Spinal cord (tissue), 10 donors: ENCODE results near the gene RAP1GAP2. TPM values are rescaled to one million over a fixed set of nuclear protein-coding genes. Genes with fewer than 3 reads are reported as not detected.
A peak's percentile ranks its signal among the peaks of the same experiment; 100 is the strongest.
"Not testable (repeated sequence)": the region's sequence is repeated elsewhere in the genome, so short reads cannot be mapped to it uniquely, and the experiment has no call there.

Experiments used
- DNase-seq, 6 donors: peaks; one replicate each; pipeline versions ENCODE4 v3.0.0 to v3.0.0-alpha.2; 2013 to 2015; ENCODE audit warnings: low spot score in 6 of 6, low read depth in 4 of 6
- H3K27ac ChIP-seq: one replicate; pipeline ENCODE4 v1.5.1; 2013; ENCODE audit warnings: low read depth, low read length, control low read depth
- H3K27me3 ChIP-seq: one replicate; pipeline ENCODE4 v1.6.1; 2013; ENCODE audit warnings: low read length; ENCODE audit not compliant: control insufficient read depth, insufficient read depth
- H3K36me3 ChIP-seq: one replicate; pipeline ENCODE4 v1.6.1; 2013; ENCODE audit warnings: low read length; ENCODE audit not compliant: control insufficient read depth, insufficient read depth
- H3K4me1 ChIP-seq: one replicate; pipeline ENCODE4 v1.6.1; 2013; ENCODE audit warnings: low read length; ENCODE audit not compliant: control insufficient read depth, insufficient read depth
- H3K4me3 ChIP-seq: one replicate; pipeline ENCODE4 v1.5.1; 2013; ENCODE audit warnings: low read depth, low read length, control low read depth
- H3K9me3 ChIP-seq: one replicate; pipeline ENCODE4 v1.6.1; 2013; ENCODE audit warnings: low read length; ENCODE audit not compliant: control insufficient read depth, insufficient read depth
- WGBS: methylation state at CpG from one replicate; pipeline ENCODE4 v1.1.5; 2013; ENCODE audit warnings: missing lambda C conversion rate; ENCODE audit not compliant: insufficient coverage; 5-methylcytosine and 5-hydroxymethylcytosine counted together
- polyA plus RNA-seq, 2 donors: library from polyadenylated mRNA; unstranded; fragments of 120-200 nt; gene quantifications; one replicate each; pipeline ENCODE4 v1.2.1, GENCODE V29; 2013; ENCODE audit not compliant: insufficient read length in 2 of 2
- total RNA-seq, 2 donors: library from RNA; depleted of rRNA in 1 of 2; stranded (reverse); fragments of 120-200 nt in 1 of 2; fragments of >200 nt in 1 of 2; gene quantifications; one replicate each; pipeline versions ENCODE4 v1.2.3 to v1.2.4, GENCODE V29; 2013 to 2014
- donor health status: healthy.

RAP1GAP2 gene
- total and polyA plus RNA-seq, 4 donors: 7.4 to 22.0 (median 16.1) TPM

GRCh38 chr17:2998469-2998901, 202.2 kb downstream of the RAP1GAP2 start:
- 92% methylated on average over 9 of the region's 9 CpGs for WGBS
- H3K27ac ChIP-seq, H3K4me3 ChIP-seq, DNase-seq, H3K27me3 ChIP-seq, H3K9me3 ChIP-seq: not testable (repeated sequence)
- peaks cover 18% of the 10 kb centered on the region for H3K36me3 ChIP-seq
- H3K4me1 ChIP-seq: peaks cover 23% of the 10 kb centered on the region

GRCh38 chr17:3002538-3003295, 206.5 kb downstream of the RAP1GAP2 start:
- no peak for DNase-seq
- H3K36me3 ChIP-seq: peaks cover 17% of the 10 kb centered on the region
- no peaks in the 10 kb centered on the region for H3K27me3 ChIP-seq
- H3K4me3 ChIP-seq: no peak overlapping the region
- no peaks in the 10 kb centered on the region for H3K9me3 ChIP-seq
- peaks cover 41% of the 10 kb centered on the region for H3K4me1 ChIP-seq
- no peak overlapping the region for H3K27ac ChIP-seq
- 81% methylated on average over 14 of the region's 14 CpGs for WGBS

- WGBS: 67% methylated on average over 18 of the region's 23 CpGs
- no peak overlapping the region for H3K4me3 ChIP-seq
- DNase-seq: peak in 1 of 6 donors; percentile 3
Measured at GRCh38 chr17:3003296-3004149, 207.3 kb downstream of the RAP1GAP2 start.

GRCh38 chr17:3004150-3004801, 208.0 kb downstream of the RAP1GAP2 start:
- peak overlapping the region; percentile 84 for H3K27ac ChIP-seq
- no peaks in the 10 kb centered on the region for H3K27me3 ChIP-seq
- DNase-seq: peak; percentile 91 to 98 (median 96)
- WGBS: 25% methylated on average over 32 of the region's 36 CpGs
- peaks cover 24% of the 10 kb centered on the region for H3K36me3 ChIP-seq
- H3K9me3 ChIP-seq: no peaks in the 10 kb centered on the region
- H3K4me1 ChIP-seq: peaks cover 41% of the 10 kb centered on the region
- H3K4me3 ChIP-seq: no peak overlapping the region

More at GRCh38 chr17:3003296-3004149, 207.3 kb downstream of the RAP1GAP2 start:
- no peaks in the 10 kb centered on the region for H3K9me3 ChIP-seq
- H3K36me3 ChIP-seq: peaks cover 25% of the 10 kb centered on the region
- H3K27me3 ChIP-seq: no peaks in the 10 kb centered on the region
- peaks cover 41% of the 10 kb centered on the region for H3K4me1 ChIP-seq
- peak overlapping the region; percentile 84 for H3K27ac ChIP-seq

- peak in 1 of 6 donors; percentile 8 for DNase-seq
- Histone ChIP-seq H3K4me1 (peaks cover 41% of the 10 kb centered on the region), H3K36me3 (peaks cover 27% of the 10 kb centered on the region), H3K4me3 (no peak overlapping the region), H3K9me3 (no peaks in the 10 kb centered on the region), H3K27me3 (no peaks in the 10 kb centered on the region), H3K27ac (no peak overlapping the region)
- 57% methylated on average over 8 of the region's 13 CpGs for WGBS
Measured at GRCh38 chr17:3004925-3005324, 208.7 kb downstream of the RAP1GAP2 start.

- H3K27ac ChIP-seq: no peak overlapping the region
Measured at GRCh38 chr17:3005696-3006095, 209.5 kb downstream of the RAP1GAP2 start.

GRCh38 chr17:3006801-3007200, 210.6 kb downstream of the RAP1GAP2 start:
- Histone ChIP-seq H3K27ac (no peak overlapping the region), H3K4me1 (peaks cover 38% of the 10 kb centered on the region), H3K4me3 (no peak overlapping the region), H3K36me3 (peaks cover 28% of the 10 kb centered on the region), H3K27me3 (no peaks in the 10 kb centered on the region), H3K9me3 (no peaks in the 10 kb centered on the region)
- 87% methylated on average over 4 of the region's 4 CpGs for WGBS
- no peak for DNase-seq

More at GRCh38 chr17:3005696-3006095, 209.5 kb downstream of the RAP1GAP2 start:
- H3K4me1 ChIP-seq: peaks cover 41% of the 10 kb centered on the region
- H3K27me3 ChIP-seq: no peaks in the 10 kb centered on the region
- H3K9me3 ChIP-seq: no peaks in the 10 kb centered on the region
- 97% methylated on average over 11 of the region's 12 CpGs for WGBS
- no peak for DNase-seq
- H3K4me3 ChIP-seq: no peak overlapping the region
- peaks cover 27% of the 10 kb centered on the region for H3K36me3 ChIP-seq

GRCh38 chr17:3007651-3008121, 211.4 kb downstream of the RAP1GAP2 start:
- 81% methylated on average over 8 of the region's 11 CpGs for WGBS
- no peak for DNase-seq
- Histone ChIP-seq H3K27me3 (no peaks in the 10 kb centered on the region), H3K4me3 (no peak overlapping the region), H3K36me3 (peaks cover 26% of the 10 kb centered on the region), H3K27ac (no peak overlapping the region), H3K4me1 (peaks cover 30% of the 10 kb centered on the region), H3K9me3 (no peaks in the 10 kb centered on the region)
